ENCODE measurements around the gene CDH13. TPM values are rescaled to one million over a fixed set of nuclear protein-coding genes. Genes with fewer than 3 reads are reported as not detected.

CDH13 gene
- polyA plus RNA-seq, 10 donors: 32.5 to 56.9 (median 47.0) TPM

DNA sequence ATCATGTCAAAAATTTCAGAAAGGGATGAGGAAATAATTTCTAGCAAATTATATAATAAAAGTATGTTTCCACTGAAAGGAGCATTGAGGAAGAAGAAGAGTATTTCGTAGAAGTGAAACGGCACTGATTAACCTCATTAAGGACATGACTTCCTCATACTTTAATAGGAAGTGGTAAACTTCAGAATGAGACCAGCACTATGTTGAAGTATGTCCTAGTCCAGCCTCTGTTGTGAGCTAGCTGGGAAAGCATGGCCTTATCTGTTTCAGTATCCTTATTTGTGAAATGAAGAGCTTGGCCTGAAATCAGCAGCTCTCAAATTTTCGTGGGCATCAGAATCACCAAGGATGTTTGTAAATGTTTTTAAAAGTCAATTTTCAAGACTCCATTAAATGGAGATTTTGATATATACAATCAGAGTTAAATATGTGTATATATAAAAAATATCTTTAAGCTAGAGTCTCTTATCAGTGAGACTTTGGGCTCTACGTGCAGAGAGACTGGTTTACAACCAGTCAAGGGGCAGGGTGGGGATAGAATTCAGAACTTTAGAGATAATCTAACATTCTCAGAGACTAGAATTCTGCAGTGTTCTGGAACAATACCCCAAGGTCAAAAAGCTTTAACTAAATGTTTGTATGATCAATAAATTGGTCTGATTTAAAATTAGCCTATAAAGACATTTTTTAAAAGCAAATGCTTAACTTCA, 365.4 kb downstream of the CDH13 start:
- no peak for DNase-seq

- no peak for DNase-seq
These were observed 366.0 kb downstream of the CDH13 start for GRCh38 chr16:82992786-82993185.

DNA sequence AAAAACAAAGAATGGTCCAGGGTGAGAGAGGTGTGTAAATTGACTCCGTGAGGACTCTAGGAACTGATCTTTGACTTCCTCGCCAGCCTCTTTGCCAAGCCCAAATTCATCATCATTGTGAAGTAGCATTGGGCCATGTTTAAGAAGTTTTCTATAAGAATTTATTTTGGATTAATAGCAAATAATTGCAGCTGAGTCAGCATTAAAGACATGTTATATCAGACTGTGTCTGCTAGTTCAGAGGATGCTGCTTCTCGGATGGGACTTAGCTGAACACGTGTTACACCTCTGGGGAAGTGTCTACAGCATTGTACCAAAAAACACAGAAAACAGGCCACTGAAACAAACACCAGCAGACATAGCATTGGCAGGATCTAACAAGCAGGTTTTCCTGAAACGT, 366.6 kb downstream of the CDH13 start:
- DNase-seq: peak in 1 of 3 donors; percentile 10

DNA sequence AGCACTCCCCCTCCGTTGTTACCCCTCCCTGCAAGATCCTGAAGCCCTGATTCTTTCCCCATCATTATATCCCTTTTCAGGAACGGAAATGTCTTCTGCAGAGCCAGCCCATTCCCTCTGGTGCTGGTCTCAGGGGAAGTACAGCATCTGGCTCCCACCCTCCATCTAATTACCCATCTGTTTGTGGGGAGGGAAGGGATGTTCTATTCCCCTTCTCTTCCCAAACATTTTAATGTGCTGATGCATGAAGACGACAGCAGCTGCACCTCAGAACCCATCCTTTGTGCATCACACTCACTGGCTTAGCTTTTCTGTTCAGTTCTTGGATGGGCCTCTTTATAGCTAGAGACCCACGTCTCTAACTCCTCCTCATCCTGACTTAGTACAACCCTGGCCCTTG, 367.2 kb downstream of the CDH13 start:
- DNase-seq: peak in 1 of 3 donors; percentile 11

- DNase-seq: no peak
These were observed 368.6 kb downstream of the CDH13 start for GRCh38 chr16:82995286-82995923.

DNA sequence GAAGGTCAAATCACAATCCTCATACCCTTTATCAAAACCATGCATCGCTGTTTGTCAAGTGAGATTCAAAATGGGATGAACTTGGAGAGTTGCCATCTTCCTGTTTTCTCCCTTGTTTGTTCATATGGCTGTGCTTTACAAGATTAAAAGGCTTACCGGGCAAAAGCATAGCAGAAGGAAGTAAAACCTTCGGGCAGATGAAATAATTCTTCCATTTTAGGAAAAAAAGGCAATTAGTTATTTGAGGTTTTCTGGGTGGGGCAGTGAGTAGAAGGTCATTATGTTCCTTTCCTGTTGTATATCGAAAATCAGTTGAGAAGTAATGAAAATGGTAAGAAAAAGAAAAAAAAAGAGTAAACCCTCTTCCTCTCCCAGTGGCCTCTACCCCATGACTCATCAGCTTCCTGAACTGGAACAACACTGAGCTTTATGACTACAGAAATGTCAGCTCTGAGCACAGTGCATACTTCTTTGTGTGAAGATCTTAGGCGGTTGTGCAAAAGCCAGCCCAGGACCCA, 369.2 kb downstream of the CDH13 start:
- peak in 2 of 3 donors; percentile 18 to 54 for DNase-seq

DNA sequence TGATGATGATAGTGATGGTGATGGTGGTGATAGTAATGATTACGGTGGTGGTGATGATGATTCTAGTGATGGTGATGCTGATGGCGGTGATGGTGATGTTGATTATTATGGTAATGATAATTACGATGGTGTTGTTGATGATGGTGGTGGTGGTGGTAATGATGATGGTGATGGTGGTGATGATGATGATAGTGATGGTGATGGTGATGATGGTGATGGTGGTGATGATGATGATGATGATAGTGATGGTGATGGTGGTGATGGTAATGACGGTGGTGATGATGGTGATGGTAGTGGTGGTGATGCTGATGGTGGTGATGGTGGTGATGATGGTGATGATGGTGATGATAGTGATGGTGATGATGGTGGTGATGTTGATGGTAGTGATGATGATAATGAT, 370.0 kb downstream of the CDH13 start:
- DNase-seq: no peak

DNA sequence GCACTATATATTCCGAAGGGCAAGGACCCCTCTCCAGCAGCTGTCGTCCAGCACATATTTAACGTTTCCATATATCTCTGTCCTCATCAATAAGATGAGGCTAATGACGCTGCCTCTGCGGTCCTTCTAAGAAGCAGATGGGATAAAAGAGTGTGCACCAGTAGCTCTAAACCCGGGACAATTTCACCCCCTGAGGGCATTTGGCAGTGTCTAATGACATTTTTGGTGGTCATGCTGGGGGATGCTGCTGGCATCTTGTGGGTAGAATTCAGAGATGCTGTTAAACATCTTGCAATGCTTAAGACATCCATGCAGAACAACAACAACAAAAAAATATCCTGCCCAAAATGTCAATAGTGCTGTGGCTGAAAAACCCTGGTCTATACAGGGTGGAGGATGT, 372.9 kb downstream of the CDH13 start:
- DNase-seq: no peak

DNA sequence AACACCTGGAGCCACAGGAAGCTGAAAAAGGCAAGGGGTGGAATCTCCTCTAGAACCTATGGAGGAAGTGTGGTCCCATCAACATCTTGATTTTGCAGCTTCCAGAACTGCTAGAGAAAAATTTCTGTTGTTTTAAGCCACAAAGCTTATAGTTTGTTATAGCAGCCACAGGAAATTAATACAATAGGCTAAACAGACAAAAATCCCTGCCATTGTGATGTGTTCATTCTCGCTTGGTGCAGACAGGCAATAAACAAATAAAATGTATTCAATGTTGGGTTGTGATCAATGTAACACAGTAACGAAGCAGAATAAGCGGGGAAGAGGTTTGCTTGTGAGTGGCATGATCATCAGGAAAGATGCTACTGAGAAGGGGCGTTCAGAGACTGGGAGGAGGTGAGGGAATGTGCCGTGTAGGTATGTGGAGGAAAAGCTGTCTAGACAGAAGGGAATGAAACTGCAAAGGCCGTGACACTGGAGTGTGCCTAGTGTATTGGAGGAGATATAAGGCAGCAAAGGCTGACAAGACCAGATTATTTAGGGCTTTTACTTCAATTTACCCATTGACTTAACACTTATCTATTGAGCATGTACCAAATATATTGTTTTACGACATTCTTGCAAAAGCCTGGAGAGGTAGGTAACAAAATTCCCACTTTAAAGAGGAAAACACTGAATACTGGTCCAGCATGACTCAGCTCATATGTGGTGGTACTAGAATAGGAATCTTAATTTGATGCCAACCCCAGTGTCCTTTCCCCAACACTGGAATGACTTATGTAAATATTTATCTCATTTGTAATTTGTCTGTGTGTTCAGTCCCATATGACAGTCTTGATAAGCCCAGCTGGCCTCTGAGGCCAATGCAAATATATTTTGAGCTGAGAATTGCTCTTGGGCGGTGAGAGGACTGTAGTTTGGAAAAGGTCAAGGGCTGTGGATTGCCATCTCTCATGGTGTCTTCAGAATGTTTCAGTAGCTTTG, 375.9 kb downstream of the CDH13 start:
- DNase-seq: no peak

DNA sequence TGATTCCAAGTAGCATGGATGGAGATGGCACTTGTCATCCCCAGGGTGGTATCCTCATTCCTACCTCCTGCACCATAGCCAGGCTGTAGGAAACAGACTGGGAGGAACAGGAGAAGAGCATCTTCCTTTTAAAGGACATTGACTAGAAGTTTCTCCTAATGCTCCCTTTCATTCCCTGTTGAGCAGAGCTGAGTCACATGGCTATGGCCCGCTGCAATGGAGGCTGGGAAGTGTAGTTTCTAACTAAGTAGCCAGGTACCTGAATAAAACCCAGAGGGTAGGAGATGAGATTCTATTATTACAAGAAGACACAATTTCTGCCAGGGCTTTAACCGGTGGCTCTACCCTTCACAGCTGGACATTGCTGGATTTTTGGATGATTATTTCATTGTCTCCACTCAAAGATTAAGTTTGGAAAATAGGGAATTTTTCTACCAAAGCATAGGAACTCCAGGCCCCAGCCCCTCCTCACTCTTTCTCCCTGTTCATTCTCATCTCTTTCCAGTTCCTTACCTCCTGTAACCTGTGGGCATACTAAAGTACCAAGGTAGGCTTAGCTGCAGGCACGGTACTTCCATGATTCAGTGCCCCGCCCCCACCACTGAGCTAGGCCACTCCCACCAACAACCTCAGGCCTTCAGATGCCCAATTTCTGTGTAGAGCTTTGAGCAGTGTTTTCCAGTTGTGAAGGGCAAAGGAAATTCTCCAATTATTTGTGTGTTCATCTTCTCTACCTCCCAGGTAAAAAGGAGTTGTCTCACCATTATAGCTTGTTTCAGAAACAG, 378.3 kb downstream of the CDH13 start:
- no peak for DNase-seq

GRCh38 chr16:83005653-83006160, 378.9 kb downstream of the CDH13 start:
- DNase-seq: no peak

- DNase-seq: no peak
These were observed 384.3 kb downstream of the CDH13 start for GRCh38 chr16:83010776-83011720.

GRCh38 chr16:83011939-83012338, 385.2 kb downstream of the CDH13 start:
- no peak for DNase-seq

DNA sequence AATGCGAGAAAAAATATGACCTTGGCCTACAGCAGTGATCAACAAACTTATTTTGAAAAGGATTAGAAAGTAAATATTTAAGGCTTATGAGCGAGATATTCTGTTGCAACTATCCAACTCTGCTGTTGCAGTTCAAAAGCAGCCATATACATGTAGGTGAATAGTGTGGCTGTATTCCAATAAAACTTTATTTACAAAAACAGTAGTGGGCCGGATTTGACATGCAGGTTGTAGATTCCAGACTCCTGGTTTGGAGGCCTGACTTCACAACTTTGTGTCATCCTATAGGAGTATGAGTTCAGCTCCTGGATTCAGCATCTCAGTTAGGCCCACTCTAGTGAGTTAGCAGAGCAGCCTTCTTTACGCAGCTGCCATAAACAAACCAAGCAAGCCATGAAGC, 386.3 kb downstream of the CDH13 start:
- no peak for DNase-seq

GRCh38 chr16:83019963-83020362, 393.2 kb downstream of the CDH13 start:
- no peak for DNase-seq

GRCh38 chr16:83021045-83021444, 394.3 kb downstream of the CDH13 start:
- no peak for DNase-seq

GRCh38 chr16:83021746-83022145, 395.0 kb downstream of the CDH13 start:
- DNase-seq: no peak

DNA sequence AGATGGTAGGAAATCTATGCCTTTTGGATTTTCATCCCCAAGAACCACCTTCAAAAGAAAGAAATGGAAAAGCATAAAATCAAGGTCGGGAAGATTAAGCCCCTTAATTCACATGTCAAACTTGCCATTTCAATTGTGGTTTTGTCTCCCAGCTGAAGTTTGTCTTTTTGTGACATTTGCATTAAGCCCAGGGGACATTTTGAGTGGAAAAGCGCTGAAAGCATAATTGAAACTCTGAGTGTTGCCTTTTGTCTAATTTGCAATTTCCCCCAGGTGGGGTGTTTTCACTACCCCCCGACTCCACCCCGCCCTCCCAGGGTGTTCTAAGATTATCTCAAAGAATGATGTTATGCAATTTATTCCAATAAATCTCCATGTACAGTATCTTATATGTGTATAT, 396.2 kb downstream of the CDH13 start:
- DNase-seq: no peak

GRCh38 chr16:83023640-83024039, 396.9 kb downstream of the CDH13 start:
- DNase-seq: no peak

DNA sequence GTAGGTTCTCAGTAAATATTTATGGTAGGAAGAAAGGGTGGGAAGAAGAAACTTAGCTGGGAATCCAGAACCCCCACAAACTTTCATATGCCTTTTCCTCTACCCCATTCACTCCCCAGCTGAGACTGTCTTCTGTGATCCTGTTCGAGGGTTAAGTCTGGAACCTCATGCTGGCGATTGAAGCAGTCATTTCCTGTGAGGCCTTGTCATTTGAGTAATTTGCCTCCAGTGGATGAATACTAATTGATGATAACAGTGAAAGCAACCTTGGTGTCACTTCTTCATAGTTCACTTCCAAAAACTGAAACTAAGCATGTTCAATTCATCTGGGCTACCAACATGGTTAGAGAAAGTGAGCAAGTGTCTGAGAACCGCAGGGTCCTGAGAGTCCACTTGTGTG, 401.2 kb downstream of the CDH13 start:
- no peak for DNase-seq

All from muscle of back (tissue), 11 donors.